ENCODE data around the gene SALL2.

The SALL2 gene

DNA sequence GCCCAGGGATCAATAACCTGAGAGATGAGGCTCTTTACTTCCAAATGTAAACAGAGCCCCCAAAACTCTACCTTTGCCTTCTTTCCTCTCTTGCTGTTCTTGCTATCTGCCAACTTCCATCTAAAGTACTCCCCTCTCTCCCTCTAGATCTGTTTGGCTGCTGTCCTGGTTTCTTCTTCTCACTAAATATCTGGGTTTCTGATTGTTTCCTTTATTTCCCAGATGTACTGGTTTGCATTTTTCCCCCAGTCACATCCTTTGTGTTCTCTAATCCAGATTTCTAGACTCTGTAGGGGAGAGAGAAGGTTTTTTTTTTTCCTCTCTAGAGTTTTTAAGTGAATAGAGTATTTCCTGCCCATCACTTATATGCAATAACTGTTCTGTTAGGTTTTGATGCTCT, 7.1 kb upstream of the SALL2 start:
- Histone ChIP-seq H3K4me1 (ENCODE audit: control insufficient read depth, insufficient read depth, low read length) (peaks cover 8% of the 10 kb centered on the region; the same call in 1 of the 2 replicates), H3K27ac (ENCODE audit: extremely low read depth, low read depth, low read length) (no peak overlapping the region), H3K36me3 (ENCODE audit: control insufficient read depth in 2 of 2, insufficient read depth in 1 of 2, low read length in 2 of 2) (no peaks in the 10 kb centered on the region), H3K4me3 (ENCODE audit: low read depth, low read length) (no peak overlapping the region), H3K9me3 (ENCODE audit: control insufficient read depth, insufficient read depth, low read depth, low read length) (no peaks in the 10 kb centered on the region)
- ChIA-PET POLR2A (no interaction called here), CTCF (no interaction called here)
- no peak for TF ChIP-seq ZNF660 (tag by site-specific recombination; IDR thresholded peaks at IDR 0.05)
- TF ChIP-seq ZNF585B (tag by site-specific recombination; IDR thresholded peaks at IDR 0.05): no peak
- TF ChIP-seq, protein P1, sequence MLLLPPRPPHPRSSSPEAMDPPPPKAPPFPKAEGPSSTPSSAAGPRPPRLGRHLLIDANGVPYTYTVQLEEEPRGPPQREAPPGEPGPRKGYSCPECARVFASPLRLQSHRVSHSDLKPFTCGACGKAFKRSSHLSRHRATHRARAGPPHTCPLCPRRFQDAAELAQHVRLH (tag by site-specific recombination; IDR thresholded peaks at IDR 0.05): no peak
- TF ChIP-seq OVOL3 (tag by site-specific recombination; IDR thresholded peaks at IDR 0.05): no peak
- TF ChIP-seq ZNF37A (tag by site-specific recombination; IDR thresholded peaks at IDR 0.05): no peak
- no peak for TF ChIP-seq ZNF473 (tag by site-specific recombination; IDR thresholded peaks at IDR 0.05)
- TF ChIP-seq ZNF2 (tag by site-specific recombination; IDR thresholded peaks at IDR 0.05): no peak
- TF ChIP-seq ZNF404 (tag by site-specific recombination; IDR thresholded peaks at IDR 0.05): no peak
- no peak for TF ChIP-seq ZNF677 (tag by site-specific recombination; IDR thresholded peaks at IDR 0.05)
- no peak for TF ChIP-seq BCL11B (tag by site-specific recombination; IDR thresholded peaks at IDR 0.05; ENCODE audit: low read depth)

DNA sequence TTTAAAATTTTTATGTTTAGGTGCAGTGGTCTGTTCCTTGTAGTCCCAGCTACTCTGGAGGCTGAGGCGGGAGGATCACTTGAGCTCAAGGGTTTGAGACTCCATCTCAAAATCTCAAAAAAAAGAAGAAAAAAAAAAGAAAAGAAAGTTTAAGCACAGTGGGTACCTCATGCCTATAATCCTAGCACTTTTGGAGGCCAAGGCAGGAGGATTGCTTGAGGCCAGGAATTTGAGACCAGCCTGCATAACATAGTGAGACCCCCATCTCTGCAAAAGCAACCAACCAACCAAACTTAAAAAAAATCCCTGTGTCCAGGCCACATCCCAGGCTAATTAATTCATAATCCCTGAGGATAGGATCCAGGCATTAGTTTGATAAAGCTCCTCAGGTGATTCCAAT, 3.4 kb upstream of the SALL2 start:
- H3K4me1 ChIP-seq (ENCODE audit: control insufficient read depth, insufficient read depth, low read length): peaks cover 17% of the 10 kb centered on the region
- no peak overlapping the region for H3K4me3 ChIP-seq (ENCODE audit: low read depth, low read length)
- ChIA-PET CTCF (interaction anchor here (0.5 to 1.9 kb wide), 3 partner anchors 31 to 148 kb away, joined by 5 to 8 read pairs (median 5); partner anchors contain the start of gene CHD8), POLR2A (interaction anchor here (0.6 kb wide), 1 partner anchor 18 kb away, joined by 5 read pairs; no protein-coding TSS in a partner anchor)
- no peak overlapping the region for H3K27ac ChIP-seq (ENCODE audit: extremely low read depth, low read depth, low read length)
- H3K36me3 ChIP-seq (ENCODE audit: control insufficient read depth in 2 of 2, insufficient read depth in 1 of 2, low read length in 2 of 2): peaks cover 0 to 5% of the 10 kb centered on the region in 2 experiments; a peak in 1 of 3 replicates
- TF ChIP-seq ZNF654 (tag by site-specific recombination; IDR thresholded peaks at IDR 0.05; ENCODE audit: low read depth): no peak
- TF ChIP-seq ZNF530 (tag by site-specific recombination; IDR thresholded peaks at IDR 0.05; ENCODE audit: low read depth): no peak
- TF ChIP-seq, protein P2, sequence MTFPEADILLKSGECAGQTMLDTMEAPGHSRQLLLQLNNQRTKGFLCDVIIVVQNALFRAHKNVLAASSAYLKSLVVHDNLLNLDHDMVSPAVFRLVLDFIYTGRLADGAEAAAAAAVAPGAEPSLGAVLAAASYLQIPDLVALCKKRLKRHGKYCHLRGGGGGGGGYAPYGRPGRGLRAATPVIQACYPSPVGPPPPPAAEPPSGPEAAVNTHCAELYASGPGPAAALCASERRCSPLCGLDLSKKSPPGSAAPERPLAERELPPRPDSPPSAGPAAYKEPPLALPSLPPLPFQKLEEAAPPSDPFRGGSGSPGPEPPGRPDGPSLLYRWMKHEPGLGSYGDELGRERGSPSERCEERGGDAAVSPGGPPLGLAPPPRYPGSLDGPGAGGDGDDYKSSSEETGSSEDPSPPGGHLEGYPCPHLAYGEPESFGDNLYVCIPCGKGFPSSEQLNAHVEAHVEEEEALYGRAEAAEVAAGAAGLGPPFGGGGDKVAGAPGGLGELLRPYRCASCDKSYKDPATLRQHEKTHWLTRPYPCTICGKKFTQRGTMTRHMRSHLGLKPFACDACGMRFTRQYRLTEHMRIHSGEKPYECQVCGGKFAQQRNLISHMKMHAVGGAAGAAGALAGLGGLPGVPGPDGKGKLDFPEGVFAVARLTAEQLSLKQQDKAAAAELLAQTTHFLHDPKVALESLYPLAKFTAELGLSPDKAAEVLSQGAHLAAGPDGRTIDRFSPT (tag by site-specific recombination; IDR thresholded peaks at IDR 0.05): no peak
- TF ChIP-seq ZNF366 (tag by site-specific recombination; conservative IDR thresholded peaks at IDR 0.05): no peak
- TF ChIP-seq ZNF596 (tag by site-specific recombination; IDR thresholded peaks at IDR 0.05): no peak
- TF ChIP-seq RBAK (tag by site-specific recombination; IDR thresholded peaks at IDR 0.05): no peak
- TF ChIP-seq, protein P1 (tag by site-specific recombination; IDR thresholded peaks at IDR 0.05): no peak
- no peak for TF ChIP-seq ZFP37 (tag by site-specific recombination; IDR thresholded peaks at IDR 0.05)
- H3K9me3 ChIP-seq (ENCODE audit: control insufficient read depth, insufficient read depth, low read depth, low read length): no peaks in the 10 kb centered on the region

DNA sequence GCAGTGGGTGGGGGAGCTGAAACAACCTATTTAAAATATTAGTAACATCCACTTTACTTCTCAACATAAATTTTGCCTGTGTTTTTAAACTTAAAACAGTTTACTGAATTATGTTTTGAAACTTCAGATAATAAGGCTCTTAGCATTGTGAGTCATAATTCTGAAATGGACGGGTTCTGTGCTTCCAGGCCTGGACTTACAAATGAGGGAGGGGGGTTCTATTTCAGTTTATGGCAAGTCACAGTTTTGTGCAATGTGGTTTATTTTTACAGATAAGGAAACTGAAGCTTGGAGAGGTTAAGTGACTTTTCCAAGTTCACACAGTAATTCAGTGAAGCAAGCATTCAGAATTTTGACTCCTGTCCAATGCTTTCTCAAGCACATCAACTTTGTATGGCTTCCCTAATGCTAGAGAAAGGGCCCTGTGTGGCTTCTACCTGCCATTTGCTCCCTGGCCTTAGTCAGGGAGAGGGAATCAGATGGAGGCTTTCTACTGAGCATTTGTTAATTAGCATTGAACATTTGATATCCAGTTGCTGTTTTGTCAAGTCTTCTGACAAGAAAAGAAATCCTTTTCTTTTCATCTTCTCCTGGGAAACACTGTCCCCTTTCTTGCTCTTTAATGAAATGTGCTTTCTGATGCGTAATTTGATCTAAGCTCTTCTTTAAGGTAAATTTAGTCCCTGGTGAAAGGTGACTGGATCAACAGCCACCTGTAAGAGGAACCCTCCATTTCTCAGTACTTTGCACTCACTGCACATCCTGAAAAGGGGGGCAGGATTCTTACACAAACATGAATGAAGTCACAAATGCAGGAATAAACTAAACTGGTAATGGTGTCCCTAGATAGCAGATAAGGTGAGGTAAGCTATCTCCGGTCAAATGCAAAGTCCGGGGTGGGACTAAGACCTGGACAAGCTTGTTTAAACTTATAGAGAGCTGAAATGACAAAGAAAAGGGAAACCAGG, 2.5 kb upstream of the SALL2 start:
- Histone ChIP-seq H3K4me3 (ENCODE audit: low read depth, low read length) (no peak overlapping the region), H3K9me3 (ENCODE audit: control insufficient read depth, insufficient read depth, low read depth, low read length) (no peaks in the 10 kb centered on the region), H3K36me3 (ENCODE audit: control insufficient read depth in 2 of 2, insufficient read depth in 1 of 2, low read length in 2 of 2) (peaks cover 0 to 14% of the 10 kb centered on the region in 2 experiments; a peak in 2 of 3 replicates), H3K27ac (ENCODE audit: extremely low read depth, low read depth, low read length) (0 out of 2 replicates have a peak overlapping the region, but pooled peaks have one; percentile 1), H3K4me1 (ENCODE audit: control insufficient read depth, insufficient read depth, low read length) (peaks cover 17% of the 10 kb centered on the region)
- CTCF ChIA-PET: interaction anchor here (0.6 to 0.9 kb wide), 3 partner anchors 31 to 1949 kb away, joined by 3 to 4 read pairs (median 4); no protein-coding TSS in a partner anchor
- POLR2A ChIA-PET: interaction anchor here (0.8 kb wide), 1 partner anchor 17 kb away, joined by 3 read pairs; the partner anchor contains the start of gene METTL3
- TF ChIP-seq ZNF629 (tag by site-specific recombination; IDR thresholded peaks at IDR 0.05) (peak; percentile 53; the same call in 1 of the 2 replicates), KLF16 (tag by site-specific recombination; IDR thresholded peaks at IDR 0.05) (no peak), ZNF600 (tag by site-specific recombination; IDR thresholded peaks at IDR 0.05) (no peak), ZBTB8A (tag by site-specific recombination; IDR thresholded peaks at IDR 0.05) (no peak), PRDM1 (tag by site-specific recombination; IDR thresholded peaks at IDR 0.05) (peak; percentile 50; the same call in 1 of the 2 replicates), SP7 (tag by site-specific recombination; IDR thresholded peaks at IDR 0.05) (peak; percentile 21; the same call in 1 of the 2 replicates), SCRT2 (tag by site-specific recombination; IDR thresholded peaks at IDR 0.05) (peak; percentile 95), ZNF274 (IDR thresholded peaks at IDR 0.05; ENCODE audit: low read length) (no peak), ZNF274 (tag by site-specific recombination; IDR thresholded peaks at IDR 0.05; ENCODE audit: borderline replicate concordance) (no peak)
- TF ChIP-seq, protein P3, sequence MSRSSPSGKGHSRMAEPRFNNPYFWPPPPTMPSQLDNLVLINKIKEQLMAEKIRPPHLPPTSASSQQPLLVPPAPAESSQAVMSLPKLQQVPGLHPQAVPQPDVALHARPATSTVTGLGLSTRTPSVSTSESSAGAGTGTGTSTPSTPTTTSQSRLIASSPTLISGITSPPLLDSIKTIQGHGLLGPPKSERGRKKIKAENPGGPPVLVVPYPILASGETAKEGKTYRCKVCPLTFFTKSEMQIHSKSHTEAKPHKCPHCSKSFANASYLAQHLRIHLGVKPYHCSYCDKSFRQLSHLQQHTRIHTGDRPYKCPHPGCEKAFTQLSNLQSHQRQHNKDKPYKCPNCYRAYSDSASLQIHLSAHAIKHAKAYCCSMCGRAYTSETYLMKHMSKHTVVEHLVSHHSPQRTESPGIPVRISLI (tag by site-specific recombination; IDR thresholded peaks at IDR 0.05): no peak
